KMS-11 (cell line): ENCODE data around the gene LHX3.
"Not testable (repeated sequence)": the region's sequence is repeated elsewhere in the genome, so short reads cannot be mapped to it uniquely, and the experiment has no call there.

Source experiments
- H2AFZ ChIP-seq: fragments of 200-600 bp; sonication (generic); 2 replicates; pipeline ENCODE4 v1.6.1; 2016; ENCODE audit warnings: antibody characterized with exemption, mixed run types, low read depth
- H3K27ac ChIP-seq: fragments of 200-600 bp; sonication (generic); 2 replicates; pipeline ENCODE4 v1.6.1; 2016; ENCODE audit warnings: mild to moderate bottlenecking, mixed run types
- H3K27me3 ChIP-seq: fragments of 200-600 bp; sonication (generic); 2 replicates; pipeline ENCODE4 v1.6.1; 2017; ENCODE audit warnings: mild to moderate bottlenecking, low read depth, mixed run types, moderate library complexity; ENCODE audit not compliant: insufficient read depth
- H3K36me3 ChIP-seq: fragments of 200-600 bp; sonication (generic); 2 replicates; pipeline ENCODE4 v1.6.1; 2017; ENCODE audit warnings: mild to moderate bottlenecking, mixed run types; ENCODE audit not compliant: insufficient read depth
- H3K4me1 ChIP-seq: fragments of 200-600 bp; sonication (generic); 2 replicates; pipeline ENCODE4 v1.6.1; 2016; ENCODE audit warnings: mild to moderate bottlenecking, low read depth, mixed run types; ENCODE audit not compliant: poor library complexity, severe bottlenecking
- H3K4me2 ChIP-seq: fragments of 200-600 bp; sonication (generic); 2 replicates; pipeline ENCODE4 v1.7.0; 2016; ENCODE audit warnings: mild to moderate bottlenecking, mixed run types
- H3K4me3 ChIP-seq: fragments of 200-600 bp; sonication (generic); IDR thresholded peaks from 2 replicates; pipeline ENCODE4 v1.6.1; 2017; ENCODE audit warnings: low read depth, low read length, mixed read lengths; ENCODE audit not compliant: insufficient read depth
- H3K79me2 ChIP-seq: fragments of 200-600 bp; sonication (generic); 2 replicates; pipeline ENCODE4 v1.6.1; 2016; ENCODE audit warnings: low read depth, mixed run types; ENCODE audit not compliant: insufficient read depth
- H3K9ac ChIP-seq: fragments of 200-600 bp; sonication (generic); 2 replicates; pipeline ENCODE4 v1.6.1; 2016; ENCODE audit warnings: mild to moderate bottlenecking, mixed run types
- H4K20me1 ChIP-seq: fragments of 200-600 bp; sonication (generic); 2 replicates; pipeline ENCODE4 v1.6.1; 2016; ENCODE audit warnings: mild to moderate bottlenecking, mixed run types; ENCODE audit not compliant: insufficient read depth
- CTCF ChIP-seq: fragments of 200-600 bp; sonication (generic); conservative IDR thresholded peaks from 2 replicates; pipeline ENCODE4 v1.6.1; 2017; ENCODE audit warnings: low read depth, mild to moderate bottlenecking, antibody characterized with exemption, low read length, moderate library complexity, mixed read lengths

LHX3 gene

GRCh38 chr9:136152931-136153330, 52.0 kb downstream of the LHX3 start:
- H3K9ac ChIP-seq = no peak overlapping the region

DNA sequence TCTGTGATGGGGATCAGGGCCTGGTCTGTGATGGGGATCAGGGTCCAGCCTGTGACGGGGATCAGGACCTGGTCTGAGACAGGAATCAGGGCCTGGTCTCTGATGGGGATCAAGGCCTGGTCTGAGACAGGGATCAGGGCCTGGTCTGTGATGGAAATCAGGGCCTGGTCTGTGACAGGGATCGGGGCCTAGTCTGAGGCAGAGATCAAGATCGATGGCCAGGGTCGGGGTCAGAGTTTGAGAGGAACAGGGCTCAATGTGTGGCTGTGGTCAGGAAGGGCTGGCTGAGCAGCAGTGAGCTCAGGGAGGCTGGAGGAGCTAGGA, 52.4 kb downstream of the LHX3 start:
- no peak overlapping the region for H3K4me2 ChIP-seq
- H3K36me3 ChIP-seq = no peaks in the 10 kb centered on the region
- H4K20me1 ChIP-seq = no peaks in the 10 kb centered on the region
- H3K27ac ChIP-seq = no peak overlapping the region
- no peak overlapping the region for H3K4me3 ChIP-seq
- H2AFZ ChIP-seq = no peak overlapping the region
- peaks cover 74% of the 10 kb centered on the region for H3K27me3 ChIP-seq
- no peak for TF ChIP-seq CTCF
- no peaks in the 10 kb centered on the region for H3K4me1 ChIP-seq
- H3K79me2 ChIP-seq = no peaks in the 10 kb centered on the region
- no peak overlapping the region for H3K9ac ChIP-seq

More at GRCh38 chr9:136152931-136153330, 52.0 kb downstream of the LHX3 start:
- no peak overlapping the region for H3K4me2 ChIP-seq
- H3K4me1 ChIP-seq = no peaks in the 10 kb centered on the region
- H3K4me3 ChIP-seq = no peak overlapping the region
- no peak overlapping the region for H2AFZ ChIP-seq
- TF ChIP-seq CTCF = no peak
- H3K27me3 ChIP-seq = peaks cover 74% of the 10 kb centered on the region
- H3K27ac ChIP-seq = no peak overlapping the region
- H3K79me2 ChIP-seq = no peaks in the 10 kb centered on the region
- no peaks in the 10 kb centered on the region for H3K36me3 ChIP-seq
- no peaks in the 10 kb centered on the region for H4K20me1 ChIP-seq

DNA sequence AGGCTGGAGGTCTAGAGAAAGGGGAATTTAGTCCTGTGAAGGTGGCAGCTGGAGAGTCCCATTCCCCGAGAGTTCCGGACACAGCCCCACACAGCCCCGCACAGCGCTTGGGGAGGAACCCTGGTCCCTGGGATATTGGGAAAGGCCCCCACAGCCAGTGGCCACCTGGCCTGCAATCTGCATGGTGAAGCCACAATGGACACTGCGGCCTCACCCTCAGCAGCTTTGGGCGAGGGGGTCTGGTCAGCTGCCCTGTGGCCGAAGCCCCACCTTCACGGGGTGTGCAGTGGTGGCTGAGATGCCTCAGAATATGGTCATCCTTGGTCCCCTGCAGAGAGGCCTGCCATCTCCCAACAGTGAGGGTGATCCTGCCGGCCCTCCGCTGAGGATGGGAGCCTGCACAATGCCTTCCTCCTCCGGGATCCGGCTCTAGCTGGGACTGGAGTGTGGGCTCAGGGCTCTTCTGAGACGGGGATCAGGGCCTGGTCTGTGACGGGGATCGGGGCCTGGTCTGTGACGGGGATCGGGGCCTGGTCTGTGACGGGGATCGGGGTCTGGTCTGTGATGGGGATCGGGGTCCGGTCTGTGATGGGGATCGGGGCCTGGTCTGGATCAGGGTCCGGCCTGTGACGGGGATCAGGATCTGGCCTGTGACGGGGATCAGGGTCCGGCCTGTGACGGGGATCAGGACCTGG, 52.9 kb downstream of the LHX3 start:
- no peaks in the 10 kb centered on the region for H3K4me1 ChIP-seq
- no peaks in the 10 kb centered on the region for H4K20me1 ChIP-seq
- peaks cover 73% of the 10 kb centered on the region for H3K27me3 ChIP-seq
- H3K36me3 ChIP-seq = no peaks in the 10 kb centered on the region
- TF ChIP-seq CTCF = no peak
- no peaks in the 10 kb centered on the region for H3K79me2 ChIP-seq
- no peak overlapping the region for H3K27ac ChIP-seq
- no peak overlapping the region for H2AFZ ChIP-seq
- H3K4me3 ChIP-seq = no peak overlapping the region
- no peak overlapping the region for H3K9ac ChIP-seq
- H3K4me2 ChIP-seq = no peak overlapping the region

- H3K27ac ChIP-seq = no peak overlapping the region
- no peak overlapping the region for H2AFZ ChIP-seq
- no peak overlapping the region for H3K4me3 ChIP-seq
- peaks cover 73% of the 10 kb centered on the region for H3K27me3 ChIP-seq
- no peaks in the 10 kb centered on the region for H4K20me1 ChIP-seq
- TF ChIP-seq CTCF = no peak
- no peaks in the 10 kb centered on the region for H3K4me1 ChIP-seq
- H3K36me3 ChIP-seq = no peaks in the 10 kb centered on the region
- no peak overlapping the region for H3K4me2 ChIP-seq
- no peaks in the 10 kb centered on the region for H3K79me2 ChIP-seq
- no peak overlapping the region for H3K9ac ChIP-seq
Measured at GRCh38 chr9:136151214-136151804, 53.6 kb downstream of the LHX3 start.

- H3K36me3 ChIP-seq, H2AFZ ChIP-seq, H3K27ac ChIP-seq, H3K4me3 ChIP-seq, H3K4me2 ChIP-seq, H3K79me2 ChIP-seq, H4K20me1 ChIP-seq, H3K4me1 ChIP-seq, H3K9ac ChIP-seq: not testable (repeated sequence)
- peaks cover 73% of the 10 kb centered on the region for H3K27me3 ChIP-seq
Measured at GRCh38 chr9:136150664-136151213, 54.2 kb downstream of the LHX3 start.
